ENCODE measurements around the gene NF1. TPM values are rescaled to one million over a fixed set of nuclear protein-coding genes. Genes with fewer than 3 reads are reported as not detected.

Gene NF1
- total RNA-seq, 4 donors from 2014 or later: 40.9 to 158 (median 113) TPM

DNA sequence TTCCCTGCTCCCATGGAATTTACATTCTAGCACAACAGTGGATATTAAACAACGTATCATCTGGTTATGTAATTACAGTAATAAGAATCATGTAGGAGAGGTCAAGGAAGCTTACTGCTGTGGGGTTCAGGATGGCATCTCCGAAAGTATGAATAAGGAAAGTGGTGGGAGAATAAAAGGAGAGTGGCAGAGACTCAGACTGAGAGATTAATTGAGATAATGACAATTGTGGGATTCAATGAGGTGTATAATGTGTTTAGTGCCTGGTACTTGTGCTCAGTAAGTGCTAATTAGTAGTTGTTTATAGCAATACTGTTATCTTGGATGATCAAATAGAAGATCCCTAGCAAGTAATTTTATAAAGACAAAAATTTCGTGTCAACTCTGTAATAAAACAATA is 45.3 kb downstream of the NF1 start:
- H3K4me1 ChIP-seq: no peaks in the 10 kb centered on the region
- DNase-seq: no peak
- H3K27ac ChIP-seq: no peak overlapping the region
- H3K27me3 ChIP-seq: no peaks in the 10 kb centered on the region
- intact Hi-C loops (cut with DNase I; ENCODE audit: low total_unique reads): no loop called here
- no peak for TF ChIP-seq POLR2A (IDR thresholded peaks at IDR 0.05)
- TF ChIP-seq, protein P1, sequence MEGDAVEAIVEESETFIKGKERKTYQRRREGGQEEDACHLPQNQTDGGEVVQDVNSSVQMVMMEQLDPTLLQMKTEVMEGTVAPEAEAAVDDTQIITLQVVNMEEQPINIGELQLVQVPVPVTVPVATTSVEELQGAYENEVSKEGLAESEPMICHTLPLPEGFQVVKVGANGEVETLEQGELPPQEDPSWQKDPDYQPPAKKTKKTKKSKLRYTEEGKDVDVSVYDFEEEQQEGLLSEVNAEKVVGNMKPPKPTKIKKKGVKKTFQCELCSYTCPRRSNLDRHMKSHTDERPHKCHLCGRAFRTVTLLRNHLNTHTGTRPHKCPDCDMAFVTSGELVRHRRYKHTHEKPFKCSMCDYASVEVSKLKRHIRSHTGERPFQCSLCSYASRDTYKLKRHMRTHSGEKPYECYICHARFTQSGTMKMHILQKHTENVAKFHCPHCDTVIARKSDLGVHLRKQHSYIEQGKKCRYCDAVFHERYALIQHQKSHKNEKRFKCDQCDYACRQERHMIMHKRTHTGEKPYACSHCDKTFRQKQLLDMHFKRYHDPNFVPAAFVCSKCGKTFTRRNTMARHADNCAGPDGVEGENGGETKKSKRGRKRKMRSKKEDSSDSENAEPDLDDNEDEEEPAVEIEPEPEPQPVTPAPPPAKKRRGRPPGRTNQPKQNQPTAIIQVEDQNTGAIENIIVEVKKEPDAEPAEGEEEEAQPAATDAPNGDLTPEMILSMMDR (IDR thresholded peaks at IDR 0.05): no peak
- H3K9me3 ChIP-seq: no peaks in the 10 kb centered on the region
- H3K4me3 ChIP-seq: no peak overlapping the region
- no peaks in the 10 kb centered on the region for H3K36me3 ChIP-seq

- no peak overlapping the region for H3K27ac ChIP-seq
- no peaks in the 10 kb centered on the region for H3K4me1 ChIP-seq
- no peak overlapping the region for H3K4me3 ChIP-seq
- no peak for TF ChIP-seq POLR2A (IDR thresholded peaks at IDR 0.05)
- TF ChIP-seq, protein P1 (IDR thresholded peaks at IDR 0.05): no peak
- H3K9me3 ChIP-seq: no peaks in the 10 kb centered on the region
- no peaks in the 10 kb centered on the region for H3K27me3 ChIP-seq
- H3K36me3 ChIP-seq: no peaks in the 10 kb centered on the region
- intact Hi-C loops (cut with DNase I; ENCODE audit: low total_unique reads): no loop called here
- no peak for DNase-seq
Measured at GRCh38 chr17:31144428-31144827, 49.7 kb downstream of the NF1 start.

DNA sequence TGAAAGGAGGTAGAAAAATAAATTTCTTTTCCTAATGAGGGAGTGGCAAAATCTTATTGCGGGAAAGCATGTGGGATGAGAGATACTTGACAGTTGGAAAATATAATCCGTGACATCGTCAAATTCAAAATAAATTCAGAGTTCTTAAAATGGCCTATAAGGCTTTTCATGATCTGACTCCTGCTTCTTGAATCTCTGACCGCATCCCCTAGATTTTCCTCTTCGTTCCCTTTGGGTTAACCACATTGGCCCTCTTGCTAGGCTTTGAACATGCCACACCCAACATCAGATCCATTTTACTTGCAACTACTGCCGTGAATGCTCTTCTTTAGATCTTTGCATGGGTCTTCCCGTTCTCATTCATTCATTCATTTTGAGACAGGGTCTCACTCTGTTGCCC is 50.1 kb downstream of the NF1 start:
- DNase-seq: no peak
- Histone ChIP-seq H3K27me3 (no peaks in the 10 kb centered on the region), H3K27ac (no peak overlapping the region), H3K36me3 (no peaks in the 10 kb centered on the region), H3K4me1 (no peaks in the 10 kb centered on the region), H3K9me3 (no peaks in the 10 kb centered on the region), H3K4me3 (no peak overlapping the region)
- intact Hi-C loops (cut with DNase I; ENCODE audit: low total_unique reads): no loop called here
- no peak for TF ChIP-seq POLR2A (IDR thresholded peaks at IDR 0.05)
- TF ChIP-seq, protein P1 (IDR thresholded peaks at IDR 0.05): no peak

GRCh38 chr17:31147507-31148202 is 52.9 kb downstream of the NF1 start:
- Histone ChIP-seq H3K27ac (no peak overlapping the region), H3K27me3 (no peaks in the 10 kb centered on the region), H3K9me3 (no peaks in the 10 kb centered on the region), H3K4me3 (no peak overlapping the region), H3K4me1 (no peaks in the 10 kb centered on the region), H3K36me3 (no peaks in the 10 kb centered on the region)
- no peak for DNase-seq
- TF ChIP-seq POLR2A (IDR thresholded peaks at IDR 0.05): no peak
- TF ChIP-seq, protein P1 (IDR thresholded peaks at IDR 0.05): no peak
- intact Hi-C loops (cut with DNase I; ENCODE audit: low total_unique reads): no loop called here

DNA sequence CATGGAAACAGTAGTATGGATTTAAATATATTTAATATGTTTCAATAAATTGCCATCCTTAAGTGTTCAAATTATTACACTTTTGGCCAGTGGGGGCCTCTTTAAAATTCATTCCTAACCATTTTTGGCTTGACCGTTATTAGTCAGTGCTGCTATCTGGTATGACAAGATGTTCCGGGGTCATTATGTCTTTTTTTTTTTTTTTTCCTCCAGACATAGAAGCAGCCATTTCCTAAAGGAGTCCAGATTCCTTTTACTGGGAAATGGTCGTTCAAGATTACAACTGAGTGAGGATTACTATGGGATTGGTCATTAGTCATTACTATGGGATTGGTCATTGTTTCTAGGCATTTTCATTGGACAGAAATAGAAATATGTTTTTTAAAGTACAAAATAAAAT is 53.4 kb downstream of the NF1 start:
- no peaks in the 10 kb centered on the region for H3K9me3 ChIP-seq
- H3K4me1 ChIP-seq: no peaks in the 10 kb centered on the region
- no peak for TF ChIP-seq POLR2A (IDR thresholded peaks at IDR 0.05)
- TF ChIP-seq, protein P1 (IDR thresholded peaks at IDR 0.05): no peak
- H3K27me3 ChIP-seq: no peaks in the 10 kb centered on the region
- H3K4me3 ChIP-seq: no peak overlapping the region
- DNase-seq: no peak
- no peaks in the 10 kb centered on the region for H3K36me3 ChIP-seq
- intact Hi-C loops (cut with DNase I; ENCODE audit: low total_unique reads): no loop called here
- H3K27ac ChIP-seq: no peak overlapping the region
